ENCODE results near the gene PKHD1.

DNA sequence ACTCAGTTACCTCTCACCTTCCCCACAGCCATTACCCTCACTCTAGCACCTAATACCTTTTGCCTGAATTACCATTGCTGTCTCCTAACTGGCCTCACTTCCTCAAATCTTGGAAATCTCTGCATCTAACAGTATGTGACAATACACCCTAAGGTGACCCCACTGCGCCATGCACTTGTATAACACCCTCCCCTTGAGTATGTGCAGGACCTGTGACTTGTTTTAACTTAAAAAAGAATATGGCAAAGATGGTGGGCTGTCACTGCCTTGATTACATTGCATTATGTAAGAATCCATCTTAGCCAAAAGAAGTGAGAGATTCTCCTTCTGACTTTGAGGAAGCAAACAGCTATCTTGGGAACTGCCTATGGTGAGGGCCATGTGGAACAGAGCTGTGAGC, 29.9 kb upstream of the PKHD1 start:
- TF ChIP-seq, protein P1, sequence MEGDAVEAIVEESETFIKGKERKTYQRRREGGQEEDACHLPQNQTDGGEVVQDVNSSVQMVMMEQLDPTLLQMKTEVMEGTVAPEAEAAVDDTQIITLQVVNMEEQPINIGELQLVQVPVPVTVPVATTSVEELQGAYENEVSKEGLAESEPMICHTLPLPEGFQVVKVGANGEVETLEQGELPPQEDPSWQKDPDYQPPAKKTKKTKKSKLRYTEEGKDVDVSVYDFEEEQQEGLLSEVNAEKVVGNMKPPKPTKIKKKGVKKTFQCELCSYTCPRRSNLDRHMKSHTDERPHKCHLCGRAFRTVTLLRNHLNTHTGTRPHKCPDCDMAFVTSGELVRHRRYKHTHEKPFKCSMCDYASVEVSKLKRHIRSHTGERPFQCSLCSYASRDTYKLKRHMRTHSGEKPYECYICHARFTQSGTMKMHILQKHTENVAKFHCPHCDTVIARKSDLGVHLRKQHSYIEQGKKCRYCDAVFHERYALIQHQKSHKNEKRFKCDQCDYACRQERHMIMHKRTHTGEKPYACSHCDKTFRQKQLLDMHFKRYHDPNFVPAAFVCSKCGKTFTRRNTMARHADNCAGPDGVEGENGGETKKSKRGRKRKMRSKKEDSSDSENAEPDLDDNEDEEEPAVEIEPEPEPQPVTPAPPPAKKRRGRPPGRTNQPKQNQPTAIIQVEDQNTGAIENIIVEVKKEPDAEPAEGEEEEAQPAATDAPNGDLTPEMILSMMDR (IDR thresholded peaks at IDR 0.05), result no peak
- TF ChIP-seq POLR2AphosphoS5 (IDR thresholded peaks at IDR 0.05) (no peak), POLR2A (IDR thresholded peaks at IDR 0.05) (no peak)

Measured in suprapubic skin (tissue), 4 donors.